ENCODE measurements around the gene RTF1. TPM values are rescaled to one million over a fixed set of nuclear protein-coding genes. Genes with fewer than 3 reads are reported as not detected.

Gene RTF1
- polyA plus RNA-seq, 1 donor (not counting 4 experiments of a cell fraction or from before 2014, with no cell fraction given): 28.5 TPM

GRCh38 chr15:41429003-41429890, 12.4 kb downstream of the RTF1 start:
- no peaks in the 10 kb centered on the region for H3K27me3 ChIP-seq (ENCODE audit: control insufficient read depth, extremely low read depth, insufficient read depth, low read length)
- no peaks in the 10 kb centered on the region for H4K20me1 ChIP-seq (ENCODE audit: control insufficient read depth, extremely low read depth, insufficient read depth, low read length)
- H3K79me2 ChIP-seq (ENCODE audit: control insufficient read depth, insufficient read depth, low read length): peaks cover 56% of the 10 kb centered on the region
- no peak overlapping the region for H3K9ac ChIP-seq (ENCODE audit: control insufficient read depth, extremely low read depth, insufficient read depth, low read length)
- dilution Hi-C loops (cut with MboI; ENCODE audit: extremely low pct_ligation_motif_present, low sequenced_read_pairs): no loop called here
- H2AFZ ChIP-seq (ENCODE audit: control insufficient read depth, low read length): no peak overlapping the region
- no peaks in the 10 kb centered on the region for H3K4me1 ChIP-seq (ENCODE audit: control insufficient read depth, extremely low read depth, insufficient read depth, low read length)
- FAIRE-seq (no peak), DNase-seq (ENCODE audit: low read depth, low spot score) (no peak)
- H3K9me1 ChIP-seq (ENCODE audit: control insufficient read depth, extremely low read depth, insufficient read depth, low read length): peaks cover 3% of the 10 kb centered on the region
- no peak overlapping the region for H3K4me3 ChIP-seq (ENCODE audit: control insufficient read depth in 2 of 3, extremely low read depth in 1 of 3, insufficient read depth in 2 of 3, low read depth in 1 of 3, low read length in 3 of 3)
- no peaks in the 10 kb centered on the region for H3K36me3 ChIP-seq (ENCODE audit: control insufficient read depth in 2 of 2, extremely low read depth in 1 of 2, insufficient read depth in 2 of 2, low read length in 2 of 2)
- TF ChIP-seq EZH2 (IDR thresholded peaks at IDR 0.05; ENCODE audit: low read length): no peak
- TF ChIP-seq CTCF (optimal IDR thresholded peaks at IDR 0.05 in 1 of 3, IDR thresholded peaks at IDR 0.05 in 1 of 3, conservative IDR thresholded peaks at IDR 0.05 in 1 of 3; ENCODE audit: extremely low read depth in 1 of 3, insufficient read depth in 2 of 3, low read length in 3 of 3): no peak
- no peaks in the 10 kb centered on the region for H3K9me3 ChIP-seq (ENCODE audit: control insufficient read depth, low read depth, low read length)
- H3K4me2 ChIP-seq (ENCODE audit: control insufficient read depth, extremely low read depth, insufficient read depth, low read depth, low read length): no peak overlapping the region
- no peak overlapping the region for H3K27ac ChIP-seq (ENCODE audit: control insufficient read depth, insufficient read depth, low read length)

GRCh38 chr15:41435037-41435786, 18.3 kb downstream of the RTF1 start:
- no peak overlapping the region for H3K9ac ChIP-seq (ENCODE audit: control insufficient read depth, extremely low read depth, insufficient read depth, low read length)
- no peaks in the 10 kb centered on the region for H3K27me3 ChIP-seq (ENCODE audit: control insufficient read depth, extremely low read depth, insufficient read depth, low read length)
- DNase-seq (ENCODE audit: low read depth, low spot score) (no peak), FAIRE-seq (no peak)
- no peak overlapping the region for H3K4me2 ChIP-seq (ENCODE audit: control insufficient read depth, extremely low read depth, insufficient read depth, low read depth, low read length)
- no peak overlapping the region for H3K27ac ChIP-seq (ENCODE audit: control insufficient read depth, insufficient read depth, low read length)
- TF ChIP-seq EZH2 (IDR thresholded peaks at IDR 0.05; ENCODE audit: low read length) (no peak), CTCF (optimal IDR thresholded peaks at IDR 0.05 in 1 of 3, IDR thresholded peaks at IDR 0.05 in 1 of 3, conservative IDR thresholded peaks at IDR 0.05 in 1 of 3; ENCODE audit: extremely low read depth in 1 of 3, insufficient read depth in 2 of 3, low read length in 3 of 3) (no peak)
- H3K9me1 ChIP-seq (ENCODE audit: control insufficient read depth, extremely low read depth, insufficient read depth, low read length): peaks cover 2% of the 10 kb centered on the region
- no peaks in the 10 kb centered on the region for H3K9me3 ChIP-seq (ENCODE audit: control insufficient read depth, low read depth, low read length)
- H3K79me2 ChIP-seq (ENCODE audit: control insufficient read depth, insufficient read depth, low read length): peaks cover 28% of the 10 kb centered on the region
- H3K36me3 ChIP-seq (ENCODE audit: control insufficient read depth in 2 of 2, extremely low read depth in 1 of 2, insufficient read depth in 2 of 2, low read length in 2 of 2): peaks cover 3 to 7% of the 10 kb centered on the region in 2 experiments
- no peaks in the 10 kb centered on the region for H3K4me1 ChIP-seq (ENCODE audit: control insufficient read depth, extremely low read depth, insufficient read depth, low read length)
- H3K4me3 ChIP-seq (ENCODE audit: control insufficient read depth in 2 of 3, extremely low read depth in 1 of 3, insufficient read depth in 2 of 3, low read depth in 1 of 3, low read length in 3 of 3): no peak overlapping the region
- H2AFZ ChIP-seq (ENCODE audit: control insufficient read depth, low read length): no peak overlapping the region
- dilution Hi-C loops (cut with MboI; ENCODE audit: extremely low pct_ligation_motif_present, low sequenced_read_pairs): no loop called here
- H4K20me1 ChIP-seq (ENCODE audit: control insufficient read depth, extremely low read depth, insufficient read depth, low read length): peaks cover 2% of the 10 kb centered on the region

Measured in keratinocyte (primary cell).